Superior temporal gyrus (tissue), 1 donor: ENCODE data around the gene EPN1.

Experiments used
- DNase-seq: peaks from one replicate; pipeline ENCODE4 v3.0.0-alpha.2; 2016; ENCODE audit errors: extremely low spot score

Gene EPN1

GRCh38 chr19:55674841-55675660 lies at the start of gene EPN1:
Gene EPN1 (plus strand): TSS chr19:55675226. CDS start chr19:55678628, 3,402 bp downstream.
- peak; percentile 95 for DNase-seq

- DNase-seq: no peak
Observed at GRCh38 chr19:55626350-55626749, 48.7 kb upstream of the EPN1 start.

- peak; percentile 98 for DNase-seq
Observed at GRCh38 chr19:55632463-55632834, 42.6 kb upstream of the EPN1 start.

GRCh38 chr19:55633861-55634260 lies 41.2 kb upstream of the EPN1 start:
- no peak for DNase-seq

GRCh38 chr19:55635334-55635717 lies 39.7 kb upstream of the EPN1 start:
- no peak for DNase-seq

- no peak for DNase-seq
Observed at GRCh38 chr19:55635856-55636440, 39.1 kb upstream of the EPN1 start.

- no peak for DNase-seq
Observed at GRCh38 chr19:55636723-55637122, 38.3 kb upstream of the EPN1 start.

GRCh38 chr19:55637534-55637933 lies 37.5 kb upstream of the EPN1 start:
- DNase-seq: no peak

GRCh38 chr19:55638864-55639359 lies 36.1 kb upstream of the EPN1 start:
- no peak for DNase-seq

- peak; percentile 67 for DNase-seq
Observed at GRCh38 chr19:55640043-55640576, 34.9 kb upstream of the EPN1 start.

GRCh38 chr19:55640577-55641425 lies 34.2 kb upstream of the EPN1 start, which contains the start of gene ZNF580:
Gene ZNF580 (plus strand): TSS chr19:55641002. CDS start chr19:55642509, 1,507 bp downstream.
- DNase-seq: peak; percentile 44

GRCh38 chr19:55641426-55642152 lies 33.4 kb upstream of the EPN1 start:
- DNase-seq: peak; percentile 25

- no peak for DNase-seq
Observed at GRCh38 chr19:55642153-55643002, 32.6 kb upstream of the EPN1 start.

GRCh38 chr19:55643003-55643886 lies 31.8 kb upstream of the EPN1 start, which contains the start of gene ZNF581:
Gene ZNF581 (plus strand): TSS chr19:55643649. CDS start chr19:55644572, 923 bp downstream.
- DNase-seq: peak; percentile 67

GRCh38 chr19:55643887-55644176 lies 31.2 kb upstream of the EPN1 start:
- no peak for DNase-seq

- no peak for DNase-seq
Observed at GRCh38 chr19:55644191-55644833, 30.7 kb upstream of the EPN1 start.

GRCh38 chr19:55644842-55645511 lies 30.0 kb upstream of the EPN1 start:
- DNase-seq: no peak

- DNase-seq: no peak
Observed at GRCh38 chr19:55645512-55645881, 29.5 kb upstream of the EPN1 start.
